Prostate gland (tissue), 2 donors: Measurements from ENCODE around the gene BICD1. TPM values are rescaled to one million over a fixed set of nuclear protein-coding genes. Genes with fewer than 3 reads are reported as not detected.

Experiments
- DNase-seq: peaks from one replicate; pipeline ENCODE4 v3.0.0-alpha.2; 2019; ENCODE audit warnings: low spot score
- H3K27ac ChIP-seq, 2 donors: fragments of 200-600 bp; sonication (generic); 2 replicates each; pipeline ENCODE4 v1.5.1; 2017 to 2019
- H3K27me3 ChIP-seq: fragments of 200-600 bp; sonication (generic); replicated peaks from 2 replicates; pipeline ENCODE4 v1.5.1; 2019; ENCODE audit not compliant: insufficient read depth
- H3K36me3 ChIP-seq, 2 donors: fragments of 200-600 bp; sonication (generic); 1 replicate in 1 of 2; 2 replicates in 1 of 2; pipeline versions ENCODE4 v1.5.1 to v1.8.1; 2017 to 2019
- H3K4me1 ChIP-seq: fragments of 200-600 bp; sonication (generic); replicated peaks from 2 replicates; pipeline ENCODE4 v1.5.1; 2019
- H3K4me3 ChIP-seq, 2 donors: fragments of 200-600 bp; sonication (generic); 2 replicates each; pipeline ENCODE4 v1.5.1; 2017 to 2019
- H3K9me3 ChIP-seq: fragments of 200-600 bp; sonication (generic); 2 replicates; pipeline ENCODE4 v1.5.1; 2017
- CTCF ChIP-seq, 4 experiments: fragments of 200-600 bp in 2 of 4; fragments of 450-650 bp in 2 of 4; sonication (generic) in 2 of 4; IDR thresholded peaks; 1 replicate in 3 of 4; 2 replicates in 1 of 4; pipeline ENCODE4 v1.5.1; 2016 to 2019; ENCODE audit warnings: antibody characterized with exemption in 4 of 4, mild to moderate bottlenecking in 2 of 4, moderate library complexity in 2 of 4
- POLR2A ChIP-seq: fragments of 450-650 bp; IDR thresholded peaks from one replicate; pipeline ENCODE4 v1.6.1; 2016; ENCODE audit warnings: antibody characterized with exemption, mild to moderate bottlenecking
- POLR2AphosphoS5 ChIP-seq: sonication (generic); formaldehyde crosslinking; IDR thresholded peaks from one replicate; pipeline ENCODE4 v1.6.1; 2017; ENCODE audit warnings: antibody characterized with exemption
- WGBS: methylation state at CpG from one replicate; pipeline ENCODE4 v1.1.5; 2018; 5-methylcytosine and 5-hydroxymethylcytosine counted together
- intact Hi-C: fragments of 100-400 bp; cut with DNase I; formaldehyde crosslinking; loops from one replicate; pipeline ENCODE4 v1.14.2; 2022
- total RNA-seq, 2 donors: library from RNA; depleted of rRNA; stranded (reverse); fragments of >200 nt; gene quantifications; one replicate each; pipeline ENCODE4 v1.1.0, GENCODE V29; 2016

The BICD1 gene
- total RNA-seq, 2 donors from 2014 or later, result 8.6 to 26.2 TPM

- no peak overlapping the region for H3K27ac ChIP-seq
- no peak for DNase-seq
- TF ChIP-seq POLR2AphosphoS5 (no peak), POLR2A (no peak), CTCF (IDR thresholded peaks at IDR 0.05) (no peak)
- H3K4me3 ChIP-seq, result no peak overlapping the region
- H3K4me1 ChIP-seq, result no peaks in the 10 kb centered on the region
- WGBS, result 93% methylated on average over 5 of the region's 5 CpGs
- no peaks in the 10 kb centered on the region for H3K27me3 ChIP-seq
- H3K36me3 ChIP-seq, result no peaks in the 10 kb centered on the region
- intact Hi-C loops, result no loop called here
- H3K9me3 ChIP-seq, result no peaks in the 10 kb centered on the region
These were observed 160.1 kb downstream of the BICD1 start for GRCh38 chr12:32266756-32267155.

- 65% methylated on average over 10 of the region's 10 CpGs for WGBS
- no peaks in the 10 kb centered on the region for H3K4me1 ChIP-seq
- no peak for TF ChIP-seq POLR2A
- no peak for TF ChIP-seq CTCF (IDR thresholded peaks at IDR 0.05)
- no peak for TF ChIP-seq POLR2AphosphoS5
- H3K36me3 ChIP-seq, result no peaks in the 10 kb centered on the region
- H3K27me3 ChIP-seq, result no peaks in the 10 kb centered on the region
- H3K9me3 ChIP-seq, result no peaks in the 10 kb centered on the region
- H3K4me3 ChIP-seq, result no peak overlapping the region
- no peak for DNase-seq
- H3K27ac ChIP-seq, result no peak overlapping the region
- intact Hi-C loops, result no loop called here
These were observed 164.4 kb downstream of the BICD1 start for GRCh38 chr12:32270818-32271710.

- H3K4me1 ChIP-seq, result no peaks in the 10 kb centered on the region
- no peak overlapping the region for H3K27ac ChIP-seq
- 61% methylated on average over 2 of the region's 2 CpGs for WGBS
- DNase-seq, result no peak
- H3K36me3 ChIP-seq, result no peaks in the 10 kb centered on the region
- no peaks in the 10 kb centered on the region for H3K27me3 ChIP-seq
- TF ChIP-seq CTCF (IDR thresholded peaks at IDR 0.05), result no peak
- TF ChIP-seq POLR2AphosphoS5, result no peak
- no peak for TF ChIP-seq POLR2A
- H3K4me3 ChIP-seq, result no peak overlapping the region
- intact Hi-C loops, result no loop called here
- no peaks in the 10 kb centered on the region for H3K9me3 ChIP-seq
These were observed 165.8 kb downstream of the BICD1 start for GRCh38 chr12:32272465-32272864.

- WGBS, result 67% methylated on average over 4 of the region's 4 CpGs
- TF ChIP-seq CTCF (IDR thresholded peaks at IDR 0.05) (no peak), POLR2AphosphoS5 (no peak), POLR2A (no peak)
- intact Hi-C loops, result no loop called here
- DNase-seq, result no peak
- H3K36me3 ChIP-seq, result no peaks in the 10 kb centered on the region
- H3K27ac ChIP-seq, result no peak overlapping the region
- no peaks in the 10 kb centered on the region for H3K27me3 ChIP-seq
- H3K4me3 ChIP-seq, result no peak overlapping the region
- no peaks in the 10 kb centered on the region for H3K4me1 ChIP-seq
- no peaks in the 10 kb centered on the region for H3K9me3 ChIP-seq
These were observed 166.4 kb downstream of the BICD1 start for GRCh38 chr12:32273063-32273522.

GRCh38 chr12:32273712-32274111 is 167.1 kb downstream of the BICD1 start:
- 76% methylated on average over 7 of the region's 7 CpGs for WGBS

More at GRCh38 chr12:32273712-32274111, 167.1 kb downstream of the BICD1 start:
- Histone ChIP-seq H3K27ac (no peak overlapping the region), H3K9me3 (no peaks in the 10 kb centered on the region), H3K36me3 (no peaks in the 10 kb centered on the region), H3K27me3 (no peaks in the 10 kb centered on the region), H3K4me1 (no peaks in the 10 kb centered on the region), H3K4me3 (no peak overlapping the region)
- DNase-seq, result no peak
- intact Hi-C loops, result no loop called here
- no peak for TF ChIP-seq CTCF (IDR thresholded peaks at IDR 0.05)
- no peak for TF ChIP-seq POLR2A
- no peak for TF ChIP-seq POLR2AphosphoS5
